ENCODE data around the gene FAM89B. TPM values are rescaled to one million over a fixed set of nuclear protein-coding genes. Genes with fewer than 3 reads are reported as not detected.

Gene FAM89B
- polyA plus RNA-seq, 1 donor (not counting 4 experiments of a cell fraction or from before 2014, with no cell fraction given) = 11.5 TPM

DNA sequence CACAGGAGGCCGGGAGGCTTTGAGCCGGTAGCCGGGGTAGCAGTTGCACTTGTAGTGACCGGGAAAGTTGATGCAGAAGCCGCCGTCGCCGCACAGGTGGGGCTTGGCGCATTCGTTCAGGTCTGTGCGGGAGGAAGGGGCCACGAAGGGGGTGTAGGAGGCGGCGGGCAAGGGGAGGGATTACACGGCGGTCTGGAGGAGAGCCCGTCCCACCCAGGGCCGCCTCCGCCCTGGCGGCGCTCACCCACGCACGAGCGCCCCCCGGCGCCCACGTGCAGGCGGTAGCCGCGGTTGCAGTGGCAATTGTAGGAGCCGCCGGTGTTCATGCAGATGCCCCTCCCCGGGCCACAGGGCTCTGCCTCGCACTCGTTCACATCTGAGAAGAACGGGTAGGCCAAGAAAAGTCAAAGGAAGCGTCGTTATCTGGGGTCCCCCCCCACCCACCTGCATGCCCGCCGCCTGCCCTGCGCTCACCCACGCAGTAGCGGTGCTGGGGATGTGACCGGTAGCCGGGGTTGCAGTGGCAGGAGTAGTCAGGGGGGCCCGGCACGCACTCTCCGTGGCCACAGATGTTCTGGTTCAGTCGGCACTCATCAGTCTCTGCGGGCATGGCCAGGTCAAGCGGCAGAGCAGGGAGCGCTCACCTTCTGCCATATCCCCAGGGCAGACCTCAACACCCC is 24.8 kb upstream of the FAM89B start:
- no peak overlapping the region for H3K4me3 ChIP-seq (ENCODE audit: control insufficient read depth in 2 of 3, extremely low read depth in 1 of 3, insufficient read depth in 2 of 3, low read depth in 1 of 3, low read length in 3 of 3)
- H3K27ac ChIP-seq (ENCODE audit: control insufficient read depth, insufficient read depth, low read length) = no peak overlapping the region
- FAIRE-seq (no peak), DNase-seq (ENCODE audit: low read depth, low spot score) (no peak)
- H3K36me3 ChIP-seq (ENCODE audit: control insufficient read depth in 2 of 2, extremely low read depth in 1 of 2, insufficient read depth in 2 of 2, low read length in 2 of 2) = no peaks in the 10 kb centered on the region
- H3K4me1 ChIP-seq (ENCODE audit: control insufficient read depth, extremely low read depth, insufficient read depth, low read length) = peaks cover 3% of the 10 kb centered on the region
- H3K79me2 ChIP-seq (ENCODE audit: control insufficient read depth, insufficient read depth, low read length) = no peaks in the 10 kb centered on the region
- no peak overlapping the region for H3K4me2 ChIP-seq (ENCODE audit: control insufficient read depth, extremely low read depth, insufficient read depth, low read depth, low read length)
- H3K9me3 ChIP-seq (ENCODE audit: control insufficient read depth, low read depth, low read length) = no peaks in the 10 kb centered on the region
- no peaks in the 10 kb centered on the region for H3K27me3 ChIP-seq (ENCODE audit: control insufficient read depth, extremely low read depth, insufficient read depth, low read length)
- H4K20me1 ChIP-seq (ENCODE audit: control insufficient read depth, extremely low read depth, insufficient read depth, low read length) = no peaks in the 10 kb centered on the region
- H3K9me1 ChIP-seq (ENCODE audit: control insufficient read depth, extremely low read depth, insufficient read depth, low read length) = no peaks in the 10 kb centered on the region
- dilution Hi-C loops (cut with MboI; ENCODE audit: extremely low pct_ligation_motif_present, low sequenced_read_pairs) = no loop called here
- TF ChIP-seq, protein P1, sequence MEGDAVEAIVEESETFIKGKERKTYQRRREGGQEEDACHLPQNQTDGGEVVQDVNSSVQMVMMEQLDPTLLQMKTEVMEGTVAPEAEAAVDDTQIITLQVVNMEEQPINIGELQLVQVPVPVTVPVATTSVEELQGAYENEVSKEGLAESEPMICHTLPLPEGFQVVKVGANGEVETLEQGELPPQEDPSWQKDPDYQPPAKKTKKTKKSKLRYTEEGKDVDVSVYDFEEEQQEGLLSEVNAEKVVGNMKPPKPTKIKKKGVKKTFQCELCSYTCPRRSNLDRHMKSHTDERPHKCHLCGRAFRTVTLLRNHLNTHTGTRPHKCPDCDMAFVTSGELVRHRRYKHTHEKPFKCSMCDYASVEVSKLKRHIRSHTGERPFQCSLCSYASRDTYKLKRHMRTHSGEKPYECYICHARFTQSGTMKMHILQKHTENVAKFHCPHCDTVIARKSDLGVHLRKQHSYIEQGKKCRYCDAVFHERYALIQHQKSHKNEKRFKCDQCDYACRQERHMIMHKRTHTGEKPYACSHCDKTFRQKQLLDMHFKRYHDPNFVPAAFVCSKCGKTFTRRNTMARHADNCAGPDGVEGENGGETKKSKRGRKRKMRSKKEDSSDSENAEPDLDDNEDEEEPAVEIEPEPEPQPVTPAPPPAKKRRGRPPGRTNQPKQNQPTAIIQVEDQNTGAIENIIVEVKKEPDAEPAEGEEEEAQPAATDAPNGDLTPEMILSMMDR (optimal IDR thresholded peaks at IDR 0.05 in 1 of 3, IDR thresholded peaks at IDR 0.05 in 1 of 3, conservative IDR thresholded peaks at IDR 0.05 in 1 of 3; ENCODE audit: extremely low read depth in 1 of 3, insufficient read depth in 2 of 3, low read length in 3 of 3) = no peak
- no peak for TF ChIP-seq EZH2 (IDR thresholded peaks at IDR 0.05; ENCODE audit: low read length)
- H3K9ac ChIP-seq (ENCODE audit: control insufficient read depth, extremely low read depth, insufficient read depth, low read length) = no peak overlapping the region
- H2AFZ ChIP-seq (ENCODE audit: control insufficient read depth, low read length) = no peak overlapping the region

GRCh38 chr11:65548395-65548794 is 23.9 kb upstream of the FAM89B start:
- Histone ChIP-seq H3K9me3 (ENCODE audit: control insufficient read depth, low read depth, low read length) (no peaks in the 10 kb centered on the region), H4K20me1 (ENCODE audit: control insufficient read depth, extremely low read depth, insufficient read depth, low read length) (no peaks in the 10 kb centered on the region), H3K4me3 (ENCODE audit: control insufficient read depth in 2 of 3, extremely low read depth in 1 of 3, insufficient read depth in 2 of 3, low read depth in 1 of 3, low read length in 3 of 3) (no peak overlapping the region), H3K4me2 (ENCODE audit: control insufficient read depth, extremely low read depth, insufficient read depth, low read depth, low read length) (no peak overlapping the region), H3K9me1 (ENCODE audit: control insufficient read depth, extremely low read depth, insufficient read depth, low read length) (no peaks in the 10 kb centered on the region), H3K27ac (ENCODE audit: control insufficient read depth, insufficient read depth, low read length) (no peak overlapping the region), H2AFZ (ENCODE audit: control insufficient read depth, low read length) (no peak overlapping the region), H3K36me3 (ENCODE audit: control insufficient read depth in 2 of 2, extremely low read depth in 1 of 2, insufficient read depth in 2 of 2, low read length in 2 of 2) (no peaks in the 10 kb centered on the region), H3K79me2 (ENCODE audit: control insufficient read depth, insufficient read depth, low read length) (no peaks in the 10 kb centered on the region), H3K27me3 (ENCODE audit: control insufficient read depth, extremely low read depth, insufficient read depth, low read length) (no peaks in the 10 kb centered on the region), H3K4me1 (ENCODE audit: control insufficient read depth, extremely low read depth, insufficient read depth, low read length) (peaks cover 3% of the 10 kb centered on the region), H3K9ac (ENCODE audit: control insufficient read depth, extremely low read depth, insufficient read depth, low read length) (no peak overlapping the region)
- no peak for FAIRE-seq
- dilution Hi-C loops (cut with MboI; ENCODE audit: extremely low pct_ligation_motif_present, low sequenced_read_pairs) = no loop called here
- DNase-seq (ENCODE audit: low read depth, low spot score) = no peak
- TF ChIP-seq EZH2 (IDR thresholded peaks at IDR 0.05; ENCODE audit: low read length) = no peak
- TF ChIP-seq, protein P1 (optimal IDR thresholded peaks at IDR 0.05 in 1 of 3, IDR thresholded peaks at IDR 0.05 in 1 of 3, conservative IDR thresholded peaks at IDR 0.05 in 1 of 3; ENCODE audit: extremely low read depth in 1 of 3, insufficient read depth in 2 of 3, low read length in 3 of 3) = no peak

Measured in keratinocyte (primary cell).